ENCODE results near the gene ZC2HC1C.
A peak's percentile ranks its signal among the peaks of the same experiment; 100 is the strongest.

DNA sequence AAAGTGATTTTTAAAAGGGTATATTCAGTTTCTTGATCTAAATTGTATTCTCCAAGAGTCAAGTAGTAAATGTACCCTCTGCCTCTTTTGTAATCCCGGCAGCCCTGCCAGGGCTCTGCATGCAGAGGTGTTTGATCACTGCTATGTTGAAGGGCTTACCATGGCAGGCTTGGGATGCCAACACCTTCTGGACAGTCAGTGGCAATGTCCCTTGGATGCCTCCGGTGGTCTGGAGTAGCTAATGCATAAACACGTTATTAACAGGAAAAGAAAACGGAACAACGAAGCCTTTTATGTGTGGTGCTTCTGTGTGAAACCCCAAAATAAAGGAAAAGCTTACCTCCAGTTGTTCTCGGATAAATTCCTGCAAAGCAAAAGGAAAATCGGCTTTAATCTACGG is 46.8 kb upstream of the ZC2HC1C start:
- TF ChIP-seq, protein P1, sequence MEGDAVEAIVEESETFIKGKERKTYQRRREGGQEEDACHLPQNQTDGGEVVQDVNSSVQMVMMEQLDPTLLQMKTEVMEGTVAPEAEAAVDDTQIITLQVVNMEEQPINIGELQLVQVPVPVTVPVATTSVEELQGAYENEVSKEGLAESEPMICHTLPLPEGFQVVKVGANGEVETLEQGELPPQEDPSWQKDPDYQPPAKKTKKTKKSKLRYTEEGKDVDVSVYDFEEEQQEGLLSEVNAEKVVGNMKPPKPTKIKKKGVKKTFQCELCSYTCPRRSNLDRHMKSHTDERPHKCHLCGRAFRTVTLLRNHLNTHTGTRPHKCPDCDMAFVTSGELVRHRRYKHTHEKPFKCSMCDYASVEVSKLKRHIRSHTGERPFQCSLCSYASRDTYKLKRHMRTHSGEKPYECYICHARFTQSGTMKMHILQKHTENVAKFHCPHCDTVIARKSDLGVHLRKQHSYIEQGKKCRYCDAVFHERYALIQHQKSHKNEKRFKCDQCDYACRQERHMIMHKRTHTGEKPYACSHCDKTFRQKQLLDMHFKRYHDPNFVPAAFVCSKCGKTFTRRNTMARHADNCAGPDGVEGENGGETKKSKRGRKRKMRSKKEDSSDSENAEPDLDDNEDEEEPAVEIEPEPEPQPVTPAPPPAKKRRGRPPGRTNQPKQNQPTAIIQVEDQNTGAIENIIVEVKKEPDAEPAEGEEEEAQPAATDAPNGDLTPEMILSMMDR (IDR thresholded peaks at IDR 0.05; ENCODE audit: insufficient read depth, low read depth, low read length), result peak; percentile 45
- no peak for TF ChIP-seq EZH2 (IDR thresholded peaks at IDR 0.05; ENCODE audit: insufficient read depth, low read length)

All from astrocyte (in vitro differentiated cells and primary cell).